HepG2 (cell line): Measurements from ENCODE around the gene HAPLN2. TPM values are rescaled to one million over a fixed set of nuclear protein-coding genes. Genes with fewer than 3 reads are reported as not detected.

Source experiments
- ATAC-seq: fragments of 200-7000 bp; cut with Tn5 transposase; 3 replicates; pipeline ENCODE4 v1.9.1; 2020; ENCODE audit warnings: mild to moderate bottlenecking, moderate library complexity
- BruUV-seq: library from RNA; stranded (reverse); fragments of 400-500 nt; replicated peaks from 2 replicates; lab custom pipeline; 2021; lab: Mats Ljungman, UMichigan
- CTCF ChIA-PET: fragments of 300-600 bp; formaldehyde crosslinking; extraction: SDS; loops from one replicate; lab custom pipeline; 2021; ENCODE audit warnings: low total read pairs, inconsistent platforms, low intra/inter-chr PET ratio; lab: Yijun Ruan, JAX
- POLR2A ChIA-PET: fragments of 350-600 bp; sonication (Branson Sonifier 250); formaldehyde crosslinking; loops from one replicate; lab custom pipeline; 2020; ENCODE audit warnings: antibody characterized with exemption, inconsistent platforms; lab: Yijun Ruan, JAX
- DNase-seq: peaks from one replicate; pipeline ENCODE4 v3.0.0-alpha.2; 2015; ENCODE audit warnings: low spot score
- FAIRE-seq: peaks from 3 replicates; lab custom pipeline; 2011; peaks lifted over from hg19 to GRCh38; lab: Jason Lieb, UNC
- H2AFZ ChIP-seq: one replicate; pipeline ENCODE4 v1.6.1; 2011; ENCODE audit warnings: low read length, inconsistent platforms
- H3K27ac ChIP-seq: fragments of 300-600 bp; 3 replicates; pipeline ENCODE4 v1.8.0; 2011; ENCODE audit warnings: mixed run types, mild to moderate bottlenecking, mixed read lengths, low read length, inconsistent platforms; ENCODE audit not compliant: insufficient read depth; ENCODE audit errors: extremely low read length
- H3K27me3 ChIP-seq, 2 experiments: fragments of 200-600 bp in 1 of 2; 2 replicates in 1 of 2; 3 replicates in 1 of 2; pipeline versions ENCODE4 v1.6.0 to v1.8.0; 2011; ENCODE audit warnings: low read length in 2 of 2, mild to moderate bottlenecking in 2 of 2, moderate library complexity in 2 of 2, inconsistent platforms in 1 of 2; ENCODE audit not compliant: insufficient read depth in 2 of 2, control insufficient read depth in 1 of 2
- H3K36me3 ChIP-seq, 2 experiments: fragments of 200-600 bp in 1 of 2; replicated peaks in 1 of 2; 2 replicates in 1 of 2; 3 replicates in 1 of 2; pipeline versions ENCODE4 v1.5.1 to v1.8.0; 2011; ENCODE audit warnings: low read length in 2 of 2, inconsistent platforms in 1 of 2; ENCODE audit not compliant: insufficient read depth in 2 of 2, control insufficient read depth in 1 of 2
- H3K4me1 ChIP-seq: 2 replicates; pipeline ENCODE4 v1.5.1; 2012; ENCODE audit warnings: low read length, inconsistent platforms; ENCODE audit not compliant: insufficient read depth
- H3K4me2 ChIP-seq: 2 replicates; pipeline ENCODE4 v1.6.0; 2011; ENCODE audit warnings: low read depth, low read length, inconsistent platforms
- H3K4me3 ChIP-seq, 3 experiments: fragments of 200-600 bp in 1 of 3; sonication (generic), shearing (Covaris generic) in 1 of 3; replicated peaks in 1 of 3; 2 replicates each; pipeline ENCODE4 v1.5.1; 2011 to 2016; ENCODE audit warnings: low read length in 3 of 3, inconsistent platforms in 2 of 3, low read depth in 2 of 3, mild to moderate bottlenecking in 2 of 3, control low read depth in 1 of 3, mixed read lengths in 1 of 3; ENCODE audit not compliant: insufficient read depth in 1 of 3
- H3K79me2 ChIP-seq: one replicate; pipeline ENCODE4 v1.6.1; 2011; ENCODE audit warnings: low read length, inconsistent platforms; ENCODE audit not compliant: insufficient read depth
- H3K9ac ChIP-seq: 2 replicates; pipeline ENCODE4 v1.6.0; 2011; ENCODE audit warnings: mild to moderate bottlenecking, low read depth, low read length, inconsistent platforms; ENCODE audit not compliant: insufficient read depth
- H3K9me3 ChIP-seq: 2 replicates; pipeline ENCODE4 v1.5.1; 2012; ENCODE audit warnings: mild to moderate bottlenecking, low read length
- H4K20me1 ChIP-seq: 2 replicates; pipeline ENCODE4 v1.6.0; 2011; ENCODE audit warnings: inconsistent platforms, mild to moderate bottlenecking, low read length, moderate library complexity; ENCODE audit not compliant: insufficient read depth
- CBX2 ChIP-seq, 2 experiments: fragments of 200-600 bp in 1 of 2; sonication (generic); formaldehyde crosslinking in 1 of 2; IDR thresholded peaks; 2 replicates each; pipeline versions ENCODE4 v1.7.0 to v1.8.1; 2018 to 2022; ENCODE audit warnings: low read depth in 2 of 2, low read length in 1 of 2, mild to moderate bottlenecking in 1 of 2, missing genetic modification reagents in 1 of 2
- CREM ChIP-seq, 2 experiments: sonication (generic) in 1 of 2; formaldehyde crosslinking in 1 of 2; IDR thresholded peaks; 2 replicates each; pipeline versions ENCODE4 v1.4.0 to v1.6.1; 2016 to 2020; ENCODE audit warnings: antibody characterized with exemption in 1 of 2, mild to moderate bottlenecking in 1 of 2, missing genetic modification reagents in 1 of 2
- IRF9 ChIP-seq: sonication (generic); formaldehyde crosslinking; IDR thresholded peaks from 2 replicates; pipeline ENCODE4 v1.8.0; 2022; ENCODE audit warnings: missing genetic modification reagents, mild to moderate bottlenecking, borderline replicate concordance
- NR2C2 ChIP-seq: sonication (generic); formaldehyde crosslinking; IDR thresholded peaks from 2 replicates; pipeline ENCODE4 v1.4.0; 2020; ENCODE audit warnings: missing genetic modification reagents, mild to moderate bottlenecking, moderate library complexity, borderline replicate concordance
- SIX4 ChIP-seq: sonication (generic); formaldehyde crosslinking; IDR thresholded peaks from 2 replicates; pipeline ENCODE4 v1.4.0; 2020; ENCODE audit warnings: missing genetic modification reagents
- ZFP90 ChIP-seq: sonication (generic); formaldehyde crosslinking; IDR thresholded peaks from 2 replicates; pipeline ENCODE4 v1.8.0; 2022; ENCODE audit warnings: missing genetic modification reagents, mild to moderate bottlenecking, inconsistent platforms, borderline replicate concordance
- ZFX ChIP-seq: sonication (generic); formaldehyde crosslinking; IDR thresholded peaks from 2 replicates; pipeline ENCODE4 v1.4.0; 2020; ENCODE audit warnings: mild to moderate bottlenecking, low read depth, missing genetic modification reagents, moderate library complexity
- ZNF205 ChIP-seq: IDR thresholded peaks from 2 replicates; pipeline ENCODE4 v1.6.1; 2018; ENCODE audit warnings: missing biosample characterization, missing genetic modification reagents
- ZNF230 ChIP-seq: sonication (generic); formaldehyde crosslinking; IDR thresholded peaks from 2 replicates; pipeline ENCODE4 v1.4.0; 2020; ENCODE audit warnings: mild to moderate bottlenecking, missing genetic modification reagents
- ZNF431 ChIP-seq: sonication (generic); formaldehyde crosslinking; IDR thresholded peaks from 2 replicates; pipeline ENCODE4 v1.9.0; 2022; ENCODE audit warnings: missing genetic modification reagents, low read depth, mild to moderate bottlenecking, borderline replicate concordance
- ZNF547 ChIP-seq: sonication (generic); formaldehyde crosslinking; IDR thresholded peaks from 2 replicates; pipeline ENCODE4 v1.5.1; 2020; ENCODE audit warnings: mild to moderate bottlenecking, missing genetic modification reagents
- WGBS: methylation state at CpG from one replicate; pipeline ENCODE4 v1.1.6; 2017; ENCODE audit warnings: low lambda C conversion rate; 5-methylcytosine and 5-hydroxymethylcytosine counted together
- in situ Hi-C: cut with HindIII; loops from 2 replicates; pipeline ENCODE4 v1.10.0; 2017; ENCODE audit warnings: low pct_unique_long_range_greater_than_20kb; ENCODE audit not compliant: extremely low pct_ligation_motif_present
- intact Hi-C: fragments of 100-400 bp; cut with micrococcal nuclease; formaldehyde crosslinking; loops from one replicate; pipeline ENCODE4 v1.10.0; 2022; ENCODE audit not compliant: unreplicated experiment
- polyA plus RNA-seq, 8 experiments: library from polyadenylated mRNA; depleted of rRNA in 3 of 8; stranded (reverse) in 7 of 8; unstranded in 1 of 8; fragments of >200 nt; fragmentation: Illumina TruSeq in 4 of 8; extraction: Trizol in 4 of 8; gene quantifications; 2 replicates each; pipeline versions ENCODE4 v1.2.1 to v1.2.3, GENCODE V29; 2011 to 2016; ENCODE audit warnings: low read depth in 4 of 8, missing spikeins in 1 of 8, mixed read lengths in 1 of 8; ENCODE audit not compliant: insufficient read depth in 1 of 8
- total RNA-seq, 5 experiments: library from RNA; depleted of rRNA; stranded (reverse); fragments of >200 nt; fragmentation: Illumina TruSeq; extraction: Trizol; gene quantifications; 2 replicates each; pipeline ENCODE4 v1.2.3, GENCODE V29; 2016; ENCODE audit warnings: low read depth in 1 of 5
- TF ChIP-seq, protein P1 (sequence below): sonication (generic); formaldehyde crosslinking; IDR thresholded peaks from 2 replicates; pipeline ENCODE4 v1.5.1; 2020; ENCODE audit warnings: mild to moderate bottlenecking, missing genetic modification reagents, moderate library complexity
- TF ChIP-seq, protein P2 (sequence below): sonication (generic); formaldehyde crosslinking; IDR thresholded peaks from 2 replicates; pipeline ENCODE4 v1.5.1; 2020; ENCODE audit warnings: missing genetic modification reagents, mild to moderate bottlenecking, borderline replicate concordance

The HAPLN2 gene
- total and polyA plus RNA-seq, 2 of the 13 experiments (the other 11 are each of a cell fraction or from before 2014, with no cell fraction given): not detected

- TF ChIP-seq CREM (IDR thresholded peaks at IDR 0.05) (no peak), CREM (CRISPR knock-in tag; IDR thresholded peaks at IDR 0.05) (no peak), ZFP90 (0 out of 2 replicates have a peak, but pooled peaks have one; percentile 38), ZNF431 (CRISPR knock-in tag) (no peak), ZNF205 (CRISPR knock-in tag) (no peak)
Observed at GRCh38 chr1:156623946-156624813, 5.0 kb downstream of the HAPLN2 start (continued).

DNA sequence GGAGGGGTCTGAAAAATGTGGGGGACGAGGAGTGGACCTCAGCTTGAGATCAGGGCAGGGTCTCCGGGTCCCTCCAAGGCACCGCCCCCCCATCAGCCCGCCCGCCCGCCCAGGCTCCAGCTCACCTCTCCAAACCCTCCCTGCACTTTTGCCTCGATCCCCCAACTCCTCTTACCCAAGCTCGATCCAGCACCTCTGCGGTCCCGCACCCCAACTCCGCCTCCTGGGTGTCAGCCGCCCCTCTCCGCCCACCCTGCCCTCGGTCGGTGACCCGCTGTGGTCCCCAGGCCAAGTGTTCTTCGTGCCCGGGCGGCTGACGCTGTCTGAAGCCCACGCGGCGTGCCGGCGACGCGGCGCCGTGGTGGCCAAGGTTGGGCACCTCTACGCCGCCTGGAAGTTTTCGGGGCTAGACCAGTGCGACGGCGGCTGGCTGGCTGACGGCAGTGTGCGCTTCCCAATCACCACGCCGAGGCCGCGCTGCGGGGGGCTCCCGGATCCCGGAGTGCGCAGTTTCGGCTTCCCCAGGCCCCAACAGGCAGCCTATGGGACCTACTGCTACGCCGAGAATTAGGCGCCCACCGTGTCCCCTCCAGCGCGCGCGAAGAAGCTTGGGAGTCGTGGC lies 5.7 kb downstream of the HAPLN2 start:
- Histone ChIP-seq H3K27ac (no peak overlapping the region), H3K36me3 (no peaks in the 10 kb centered on the region), H3K9me3 (no peaks in the 10 kb centered on the region), H3K79me2 (no peaks in the 10 kb centered on the region), H3K27me3 (peaks cover 13 to 44% of the 10 kb centered on the region in 2 experiments), H3K4me1 (peaks cover 34% of the 10 kb centered on the region), H2AFZ (no peak overlapping the region), H3K4me3 (peak overlapping the region; percentile 43 to 69 (median 44); a peak in 5 of 6 replicates), H4K20me1 (no peaks in the 10 kb centered on the region), H3K9ac (no peak overlapping the region), H3K4me2 (peak overlapping the region; percentile 88)
- ChIA-PET CTCF (interaction anchor here (2.2 to 3.0 kb wide), 2 partner anchors 32 to 101 kb away, joined by 10 to 11 read pairs; no protein-coding TSS in a partner anchor), POLR2A (interaction anchor here (0.6 to 2.1 kb wide), 6 partner anchors 34 to 690 kb away, joined by 3 to 8 read pairs (median 4); partner anchors contain the start of genes ISG20L2, METTL25B and NAXE)
- 8% methylated on average over 16 of the region's 55 CpGs for WGBS
- FAIRE-seq (no peak), DNase-seq (no peak), ATAC-seq (peak; percentile 26)
- in situ Hi-C loops (no loop called here), intact Hi-C loops (loop anchor here (1.0 kb wide), 2 partner anchors 16 to 32 kb away; no protein-coding TSS in a partner anchor)
- no TSS peak for BruUV-seq
- TF ChIP-seq ZNF230 (CRISPR knock-in tag): 0 out of 2 replicates have a peak, but pooled peaks have one; percentile 18
- TF ChIP-seq IRF9 (CRISPR knock-in tag): 0 out of 2 replicates have a peak, but pooled peaks have one; percentile 1
- peak; percentile 5; the same call in 1 of the 2 replicates for TF ChIP-seq NR2C2 (CRISPR knock-in tag)
- TF ChIP-seq SIX4 (CRISPR knock-in tag): no peak
- TF ChIP-seq, protein P1, sequence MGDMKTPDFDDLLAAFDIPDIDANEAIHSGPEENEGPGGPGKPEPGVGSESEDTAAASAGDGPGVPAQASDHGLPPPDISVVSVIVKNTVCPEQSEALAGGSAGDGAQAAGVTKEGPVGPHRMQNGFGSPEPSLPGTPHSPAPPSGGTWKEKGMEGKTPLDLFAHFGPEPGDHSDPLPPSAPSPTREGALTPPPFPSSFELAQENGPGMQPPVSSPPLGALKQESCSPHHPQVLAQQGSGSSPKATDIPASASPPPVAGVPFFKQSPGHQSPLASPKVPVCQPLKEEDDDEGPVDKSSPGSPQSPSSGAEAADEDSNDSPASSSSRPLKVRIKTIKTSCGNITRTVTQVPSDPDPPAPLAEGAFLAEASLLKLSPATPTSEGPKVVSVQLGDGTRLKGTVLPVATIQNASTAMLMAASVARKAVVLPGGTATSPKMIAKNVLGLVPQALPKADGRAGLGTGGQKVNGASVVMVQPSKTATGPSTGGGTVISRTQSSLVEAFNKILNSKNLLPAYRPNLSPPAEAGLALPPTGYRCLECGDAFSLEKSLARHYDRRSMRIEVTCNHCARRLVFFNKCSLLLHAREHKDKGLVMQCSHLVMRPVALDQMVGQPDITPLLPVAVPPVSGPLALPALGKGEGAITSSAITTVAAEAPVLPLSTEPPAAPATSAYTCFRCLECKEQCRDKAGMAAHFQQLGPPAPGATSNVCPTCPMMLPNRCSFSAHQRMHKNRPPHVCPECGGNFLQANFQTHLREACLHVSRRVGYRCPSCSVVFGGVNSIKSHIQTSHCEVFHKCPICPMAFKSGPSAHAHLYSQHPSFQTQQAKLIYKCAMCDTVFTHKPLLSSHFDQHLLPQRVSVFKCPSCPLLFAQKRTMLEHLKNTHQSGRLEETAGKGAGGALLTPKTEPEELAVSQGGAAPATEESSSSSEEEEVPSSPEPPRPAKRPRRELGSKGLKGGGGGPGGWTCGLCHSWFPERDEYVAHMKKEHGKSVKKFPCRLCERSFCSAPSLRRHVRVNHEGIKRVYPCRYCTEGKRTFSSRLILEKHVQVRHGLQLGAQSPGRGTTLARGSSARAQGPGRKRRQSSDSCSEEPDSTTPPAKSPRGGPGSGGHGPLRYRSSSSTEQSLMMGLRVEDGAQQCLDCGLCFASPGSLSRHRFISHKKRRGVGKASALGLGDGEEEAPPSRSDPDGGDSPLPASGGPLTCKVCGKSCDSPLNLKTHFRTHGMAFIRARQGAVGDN: peak; percentile 15
- TF ChIP-seq CBX2 (IDR thresholded peaks at IDR 0.05; ENCODE audit: low read depth, low read length): no peak
- TF ChIP-seq CBX2 (CRISPR knock-in tag; IDR thresholded peaks at IDR 0.05; ENCODE audit: low read depth): 0 out of 2 replicates have a peak, but pooled peaks have one; percentile 3
- TF ChIP-seq ZFX: peak; percentile 22; the same call in 1 of the 2 replicates
- TF ChIP-seq, protein P2, sequence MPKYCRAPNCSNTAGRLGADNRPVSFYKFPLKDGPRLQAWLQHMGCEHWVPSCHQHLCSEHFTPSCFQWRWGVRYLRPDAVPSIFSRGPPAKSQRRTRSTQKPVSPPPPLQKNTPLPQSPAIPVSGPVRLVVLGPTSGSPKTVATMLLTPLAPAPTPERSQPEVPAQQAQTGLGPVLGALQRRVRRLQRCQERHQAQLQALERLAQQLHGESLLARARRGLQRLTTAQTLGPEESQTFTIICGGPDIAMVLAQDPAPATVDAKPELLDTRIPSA (CRISPR knock-in tag): 0 out of 2 replicates have a peak, but pooled peaks have one; percentile 15
- 0 out of 2 replicates have a peak, but pooled peaks have one; percentile 14 for TF ChIP-seq ZNF547
